AG09309 (cell line): ENCODE results near the gene LRMDA.

Experiments used
- DNase-seq: peaks from one replicate; pipeline ENCODE4 v3.0.0-alpha.2; 2010; ENCODE audit warnings: low read depth
- H3K4me3 ChIP-seq: 2 replicates; pipeline ENCODE4 v1.5.1; 2011; ENCODE audit warnings: mild to moderate bottlenecking, low read depth, low read length, moderate library complexity; ENCODE audit not compliant: control insufficient read depth
- TF ChIP-seq, protein P1 (sequence below): IDR thresholded peaks from 2 replicates; pipeline ENCODE4 v1.5.1; 2011; ENCODE audit warnings: mild to moderate bottlenecking, low read depth, low read length, inconsistent platforms; ENCODE audit not compliant: insufficient read depth, control insufficient read depth; ENCODE audit errors: missing control alignments

LRMDA gene

DNA sequence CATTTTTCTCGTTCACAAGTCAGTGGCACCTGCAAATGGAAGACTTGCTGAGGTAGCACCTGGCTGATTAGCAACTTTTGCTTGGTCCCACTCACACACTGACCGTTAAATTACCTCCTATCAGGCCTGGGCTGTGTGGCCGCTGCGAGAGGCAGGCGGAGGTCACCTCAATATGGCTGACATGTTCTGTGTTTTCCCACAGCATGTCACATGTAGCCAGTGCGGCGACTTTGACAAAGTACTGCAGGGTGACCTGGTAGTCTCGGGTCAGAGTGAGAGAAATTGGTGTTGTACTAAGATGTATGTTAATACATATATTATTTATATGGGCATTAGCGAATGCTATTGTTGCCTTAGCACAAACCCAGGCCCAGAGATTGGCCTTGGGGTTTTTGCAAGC lies 307.5 kb downstream of the LRMDA start:
- H3K4me3 ChIP-seq, result no peak overlapping the region
- no peak for DNase-seq
- TF ChIP-seq, protein P1, sequence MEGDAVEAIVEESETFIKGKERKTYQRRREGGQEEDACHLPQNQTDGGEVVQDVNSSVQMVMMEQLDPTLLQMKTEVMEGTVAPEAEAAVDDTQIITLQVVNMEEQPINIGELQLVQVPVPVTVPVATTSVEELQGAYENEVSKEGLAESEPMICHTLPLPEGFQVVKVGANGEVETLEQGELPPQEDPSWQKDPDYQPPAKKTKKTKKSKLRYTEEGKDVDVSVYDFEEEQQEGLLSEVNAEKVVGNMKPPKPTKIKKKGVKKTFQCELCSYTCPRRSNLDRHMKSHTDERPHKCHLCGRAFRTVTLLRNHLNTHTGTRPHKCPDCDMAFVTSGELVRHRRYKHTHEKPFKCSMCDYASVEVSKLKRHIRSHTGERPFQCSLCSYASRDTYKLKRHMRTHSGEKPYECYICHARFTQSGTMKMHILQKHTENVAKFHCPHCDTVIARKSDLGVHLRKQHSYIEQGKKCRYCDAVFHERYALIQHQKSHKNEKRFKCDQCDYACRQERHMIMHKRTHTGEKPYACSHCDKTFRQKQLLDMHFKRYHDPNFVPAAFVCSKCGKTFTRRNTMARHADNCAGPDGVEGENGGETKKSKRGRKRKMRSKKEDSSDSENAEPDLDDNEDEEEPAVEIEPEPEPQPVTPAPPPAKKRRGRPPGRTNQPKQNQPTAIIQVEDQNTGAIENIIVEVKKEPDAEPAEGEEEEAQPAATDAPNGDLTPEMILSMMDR, result no peak

- H3K4me3 ChIP-seq, result no peak overlapping the region
- TF ChIP-seq, protein P1, result no peak
- no peak for DNase-seq
These were observed 308.2 kb downstream of the LRMDA start for GRCh38 chr10:75739414-75740143.

DNA sequence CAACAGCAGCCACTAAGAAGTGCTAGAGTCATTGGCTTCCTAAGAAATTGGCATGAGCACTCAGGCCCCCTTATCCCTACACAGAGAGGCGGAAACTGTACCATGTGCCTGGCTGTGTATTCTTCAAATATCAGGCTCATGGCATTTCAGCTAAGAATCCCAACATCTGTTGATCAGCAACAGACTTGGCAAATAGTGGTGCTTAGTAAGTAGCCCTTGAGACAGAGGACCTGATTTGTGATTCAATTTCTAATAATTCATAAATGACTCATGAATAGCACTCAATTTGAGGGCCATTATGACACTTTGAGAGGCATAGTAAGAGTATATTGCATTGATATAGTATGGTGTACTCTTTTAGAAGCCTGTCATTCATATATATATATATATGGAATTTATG lies 309.1 kb downstream of the LRMDA start:
- TF ChIP-seq, protein P1, result no peak
- DNase-seq, result no peak
- H3K4me3 ChIP-seq, result no peak overlapping the region

DNA sequence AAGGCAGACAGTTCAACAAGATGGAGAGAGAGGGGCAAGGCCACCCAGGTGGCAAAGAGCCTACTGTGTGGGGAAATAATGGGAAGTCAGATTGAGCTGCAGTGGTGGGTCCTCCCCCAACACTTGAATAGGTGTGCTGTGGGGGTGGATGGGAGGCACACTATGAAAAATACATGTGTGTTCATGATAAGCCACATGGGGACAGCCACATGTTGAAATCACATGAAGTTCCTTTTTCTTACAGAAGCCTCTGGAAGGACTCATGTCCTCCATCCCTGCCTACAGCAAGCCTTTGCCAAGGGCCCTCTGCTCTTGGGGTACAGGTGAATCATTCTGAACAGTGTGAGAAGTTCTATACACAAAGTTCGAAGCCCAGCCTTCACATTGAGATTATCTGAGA lies 310.9 kb downstream of the LRMDA start:
- no peak overlapping the region for H3K4me3 ChIP-seq
- DNase-seq, result no peak
- TF ChIP-seq, protein P1, result no peak

GRCh38 chr10:75743291-75743778 lies 311.9 kb downstream of the LRMDA start:
- no peak for DNase-seq
- H3K4me3 ChIP-seq, result no peak overlapping the region
- TF ChIP-seq, protein P1, result no peak

- TF ChIP-seq, protein P1, result no peak
- H3K4me3 ChIP-seq, result no peak overlapping the region
- DNase-seq, result no peak
These were observed 312.8 kb downstream of the LRMDA start for GRCh38 chr10:75744261-75744660.
